ENCODE data around the gene PCDHGB2.
"Not testable (repeated sequence)": the region's sequence is repeated elsewhere in the genome, so short reads cannot be mapped to it uniquely, and the experiment has no call there.

The PCDHGB2 gene

DNA sequence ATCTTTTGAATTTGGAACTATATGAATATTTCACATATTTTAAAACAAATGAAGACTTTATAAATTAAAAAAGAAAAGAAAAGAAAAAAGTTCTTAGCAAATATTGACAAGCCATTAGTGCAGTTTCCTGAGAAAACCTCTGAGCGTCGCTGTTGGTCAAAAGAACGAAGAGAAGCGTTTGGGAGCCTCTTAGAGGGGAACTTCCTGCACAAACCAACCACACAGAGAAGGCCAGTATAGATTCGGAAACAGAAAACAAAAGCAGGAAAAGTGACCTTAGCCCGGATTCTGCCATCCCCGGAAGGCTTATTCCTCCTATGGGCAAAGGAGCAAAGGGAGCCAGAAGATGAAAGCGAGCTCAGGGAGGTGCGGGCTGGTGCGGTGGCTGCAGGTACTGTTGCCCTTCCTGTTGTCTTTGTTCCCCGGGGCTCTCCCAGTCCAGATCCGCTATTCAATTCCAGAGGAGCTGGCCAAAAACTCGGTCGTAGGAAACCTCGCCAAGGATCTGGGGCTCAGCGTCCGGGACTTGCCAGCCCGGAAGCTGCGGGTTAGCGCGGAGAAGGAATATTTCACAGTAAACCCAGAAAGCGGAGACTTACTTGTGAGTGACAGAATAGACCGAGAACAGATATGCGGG lies at the start of gene PCDHGB2:
TSS of gene PCDHGB2 (plus strand) at position 205 of the 637 bp plus-strand sequence. CDS start at position 347, 142 bp downstream.
- no peak for DNase-seq (ENCODE audit: low read depth in 2 of 2)

DNA sequence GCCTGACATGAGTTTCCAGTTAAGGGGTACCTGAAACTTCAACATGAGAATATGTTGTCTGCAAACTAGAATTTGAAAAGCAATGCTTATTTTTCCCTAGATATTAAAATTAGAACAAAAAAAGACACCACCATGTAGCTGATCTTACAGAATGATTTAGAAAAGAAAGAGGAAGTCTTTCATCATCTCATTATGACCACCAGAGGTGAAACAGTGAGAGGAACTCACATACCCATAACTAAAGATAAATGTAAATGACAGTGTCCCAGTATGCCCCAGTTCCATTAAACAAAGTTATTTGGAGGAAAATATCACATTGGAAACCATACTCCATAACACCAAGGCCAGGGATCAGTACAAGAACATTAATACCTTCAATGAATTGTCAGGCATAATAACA lies 46.1 kb upstream of the PCDHGB2 start:
- DNase-seq (ENCODE audit: low read depth in 2 of 2): no peak

- DNase-seq (ENCODE audit: low read depth in 2 of 2): not testable (repeated sequence)
Measured at GRCh38 chr5:141316963-141317362, 42.8 kb upstream of the PCDHGB2 start.

GRCh38 chr5:141319202-141319601 lies 40.6 kb upstream of the PCDHGB2 start:
- no peak for DNase-seq (ENCODE audit: low read depth in 2 of 2)

- DNase-seq (ENCODE audit: low read depth in 2 of 2): no peak
Measured at GRCh38 chr5:141319699-141320098, 40.1 kb upstream of the PCDHGB2 start.

- DNase-seq (ENCODE audit: low read depth in 2 of 2): peak; percentile 82 to 86
Measured at GRCh38 chr5:141320225-141321169, 39.3 kb upstream of the PCDHGB2 start, which contains the start of gene TAF7. Gene TAF7, minus strand, starts transcription at chr5:141320784. Its CDS starts 740 bp downstream, at chr5:141320044.

DNA sequence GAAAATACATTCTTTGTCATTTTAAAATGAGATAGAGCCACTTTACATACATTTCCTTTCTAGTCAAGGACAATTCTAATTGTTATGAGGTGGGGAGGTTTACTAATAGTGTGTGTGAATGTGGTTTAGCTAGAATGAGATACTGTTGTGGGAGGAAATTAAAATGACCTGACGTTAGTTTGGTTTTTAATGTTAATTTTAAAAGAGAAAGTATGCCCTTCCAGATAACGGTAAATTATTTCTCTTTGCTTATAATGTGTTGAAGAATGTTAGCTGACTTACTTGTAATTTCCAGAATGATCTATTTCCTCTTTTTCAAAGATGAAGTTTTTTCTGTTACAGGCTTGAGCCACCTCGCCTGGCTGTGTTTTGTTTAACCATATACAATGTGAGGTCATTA lies 37.5 kb upstream of the PCDHGB2 start:
- DNase-seq (ENCODE audit: low read depth in 2 of 2): no peak

GRCh38 chr5:141326088-141326854 lies 33.5 kb upstream of the PCDHGB2 start:
- DNase-seq (ENCODE audit: low read depth in 2 of 2): peak; percentile 33 to 41

GRCh38 chr5:141328231-141328630 lies 31.6 kb upstream of the PCDHGB2 start:
- no peak for DNase-seq (ENCODE audit: low read depth in 2 of 2)

DNA sequence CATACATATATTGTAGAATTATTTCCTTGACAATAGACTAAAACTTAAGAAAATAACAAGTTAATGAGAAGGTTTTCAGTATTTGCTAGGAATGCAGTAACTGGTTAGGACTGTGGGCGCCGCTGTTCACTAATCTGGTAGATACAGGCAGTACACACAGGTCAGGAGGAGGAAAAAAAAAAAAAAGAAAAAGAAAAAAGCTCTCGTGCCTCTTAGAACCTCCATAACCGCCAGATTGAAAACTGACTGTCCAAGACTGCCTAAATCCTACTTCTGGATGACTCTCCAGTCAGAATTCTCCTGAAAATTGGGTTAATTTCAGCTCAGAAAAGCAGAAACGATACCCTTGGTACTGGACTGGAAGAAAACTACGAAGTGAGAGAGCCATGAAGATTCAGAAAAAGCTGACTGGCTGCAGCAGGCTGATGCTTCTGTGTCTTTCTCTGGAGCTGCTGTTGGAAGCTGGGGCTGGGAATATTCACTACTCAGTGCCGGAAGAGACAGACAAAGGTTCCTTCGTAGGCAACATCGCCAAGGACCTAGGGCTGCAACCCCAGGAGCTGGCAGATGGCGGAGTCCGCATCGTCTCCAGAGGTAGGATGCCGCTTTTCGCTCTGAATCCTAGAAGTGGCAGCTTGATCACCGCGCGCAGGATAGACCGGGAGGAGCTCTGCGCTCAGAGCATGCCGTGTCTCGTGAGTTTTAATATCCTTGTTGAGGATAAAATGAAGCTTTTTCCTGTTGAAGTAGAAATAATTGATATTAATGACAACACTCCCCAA lies 29.3 kb upstream of the PCDHGB2 start, which contains the start of gene PCDHGA1:
TSS of gene PCDHGA1 (plus strand) at position 216 of the 782 bp plus-strand sequence.
- no peak for DNase-seq (ENCODE audit: low read depth in 2 of 2)

GRCh38 chr5:141332571-141332970 lies 27.2 kb upstream of the PCDHGB2 start:
- DNase-seq (ENCODE audit: low read depth in 2 of 2): not testable (repeated sequence)

GRCh38 chr5:141338538-141339306 lies 21.1 kb upstream of the PCDHGB2 start, which contains the start of gene PCDHGA2:
Gene PCDHGA2, plus strand, starts transcription at chr5:141338760.
- no peak for DNase-seq (ENCODE audit: low read depth in 2 of 2)

- not testable (repeated sequence) for DNase-seq (ENCODE audit: low read depth in 2 of 2)
Measured at GRCh38 chr5:141340781-141341354, 18.9 kb upstream of the PCDHGB2 start.

DNA sequence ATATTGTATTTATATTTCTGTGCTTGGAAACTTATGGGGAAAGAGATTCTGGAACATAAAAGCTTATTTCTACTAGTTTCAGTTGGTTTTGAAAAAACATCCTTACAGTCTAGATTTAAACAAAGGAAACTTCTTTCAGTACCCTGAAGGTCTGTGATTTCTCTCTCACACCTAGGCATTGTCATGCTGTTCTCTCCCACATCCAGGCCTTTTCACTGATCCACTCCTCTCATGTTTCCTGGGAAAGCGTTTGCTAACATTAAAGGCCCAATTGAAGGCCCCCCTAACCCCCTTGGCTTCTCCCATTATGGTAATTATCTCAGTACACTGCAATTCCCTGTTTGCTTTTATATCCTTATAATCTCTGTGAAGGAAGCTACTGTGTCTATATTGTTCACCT lies 17.0 kb upstream of the PCDHGB2 start:
- DNase-seq (ENCODE audit: low read depth in 2 of 2): no peak

DNA sequence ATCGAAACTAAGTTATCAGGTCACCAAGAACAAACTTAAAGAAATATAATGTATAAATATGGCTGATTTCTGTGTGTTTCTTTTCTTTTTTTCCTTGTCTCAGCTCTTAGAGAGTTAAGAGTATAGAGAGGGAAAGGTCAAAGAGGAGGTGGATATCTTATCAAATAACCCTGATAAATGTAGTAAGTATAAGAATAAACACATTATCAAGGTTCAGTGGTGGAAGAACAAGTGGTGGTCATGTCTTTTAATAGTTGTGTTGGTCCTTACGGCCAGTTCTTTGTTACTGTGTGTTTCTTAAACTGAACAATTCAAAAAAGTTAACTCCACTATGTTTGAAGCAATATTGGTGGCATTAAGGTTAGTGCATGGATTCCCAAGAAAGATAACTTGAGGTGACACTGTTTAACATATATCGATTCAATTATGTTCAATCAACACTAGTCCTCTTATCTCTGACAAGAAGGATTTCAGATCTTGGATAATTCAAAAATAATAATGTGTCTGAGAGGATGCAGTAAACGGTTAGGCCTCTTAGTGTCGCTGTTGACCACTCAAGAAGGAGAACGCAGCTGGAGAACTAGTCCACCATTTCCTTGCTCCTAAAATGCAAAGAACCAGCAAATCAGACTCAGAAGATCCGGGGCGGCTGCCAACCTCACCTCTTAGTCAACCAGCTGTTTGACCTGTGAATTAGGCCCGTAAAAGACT lies 16.4 kb upstream of the PCDHGB2 start, which contains the start of gene PCDHGA3:
TSS of gene PCDHGA3 (plus strand) at position 588 of the 711 bp plus-strand sequence. CDS start 205 bp downstream, outside the sequence.
- DNase-seq (ENCODE audit: low read depth in 2 of 2): no peak

GRCh38 chr5:141343953-141344463 lies 15.8 kb upstream of the PCDHGB2 start:
- no peak for DNase-seq (ENCODE audit: low read depth in 2 of 2)

DNA sequence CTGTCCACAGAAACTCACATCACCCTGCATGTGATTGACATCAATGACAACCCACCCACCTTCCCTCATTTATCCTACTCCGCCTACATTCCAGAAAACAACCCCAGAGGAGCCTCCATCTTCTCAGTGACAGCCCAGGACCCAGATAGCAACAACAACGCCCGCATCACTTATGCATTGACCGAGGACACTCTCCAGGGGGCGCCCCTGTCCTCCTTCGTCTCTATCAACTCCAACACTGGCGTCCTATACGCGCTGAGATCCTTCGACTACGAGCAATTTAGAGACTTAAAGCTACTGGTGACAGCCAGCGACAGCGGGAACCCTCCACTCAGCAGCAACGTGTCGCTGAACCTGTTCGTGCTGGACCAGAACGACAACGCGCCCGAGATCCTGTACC lies 14.5 kb upstream of the PCDHGB2 start:
- DNase-seq (ENCODE audit: low read depth in 2 of 2): no peak

DNA sequence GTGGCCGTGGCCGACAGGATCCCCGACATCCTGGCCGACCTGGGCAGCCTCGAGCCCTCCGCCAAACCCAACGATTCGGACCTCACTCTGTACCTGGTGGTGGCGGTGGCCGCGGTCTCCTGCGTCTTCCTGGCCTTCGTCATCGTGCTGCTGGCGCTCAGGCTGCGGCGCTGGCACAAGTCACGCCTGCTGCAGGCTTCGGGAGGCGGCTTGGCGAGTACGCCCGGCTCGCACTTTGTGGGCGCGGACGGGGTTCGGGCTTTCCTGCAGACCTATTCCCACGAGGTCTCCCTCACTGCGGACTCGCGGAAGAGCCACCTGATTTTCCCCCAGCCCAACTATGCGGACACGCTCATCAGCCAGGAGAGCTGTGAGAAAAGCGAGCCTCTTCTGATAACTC lies 13.8 kb upstream of the PCDHGB2 start:
- DNase-seq (ENCODE audit: low read depth in 2 of 2): not testable (repeated sequence)
